Ovary (tissue), 9 donors: ENCODE results near the gene FUT1. TPM values are rescaled to one million over a fixed set of nuclear protein-coding genes. Genes with fewer than 3 reads are reported as not detected.

ENCODE experiments used
- DNase-seq, 5 donors: peaks; one replicate each; pipeline ENCODE4 v3.0.0-alpha.2; 2019 to 2020
- H3K27ac ChIP-seq, 2 donors: fragments of 200-600 bp; one replicate each; pipeline versions ENCODE4 v1.5.1 to v1.8.0; 2019 to 2022
- H3K27me3 ChIP-seq: fragments of 200-600 bp; one replicate; pipeline ENCODE4 v1.8.0; 2022
- H3K36me3 ChIP-seq: fragments of 200-600 bp; sonication (generic); one replicate; pipeline ENCODE4 v1.5.1; 2019
- H3K4me1 ChIP-seq: one replicate; pipeline ENCODE4 v1.8.1; 2013; ENCODE audit warnings: mild to moderate bottlenecking, moderate library complexity; ENCODE audit not compliant: insufficient read depth
- H3K4me3 ChIP-seq: fragments of 200-600 bp; sonication (generic); one replicate; pipeline ENCODE4 v1.5.1; 2017
- H3K9me3 ChIP-seq, 2 donors: fragments of 200-600 bp in 1 of 2; sonication (generic) in 1 of 2; one replicate each; pipeline versions ENCODE4 v1.5.1 to v1.8.1; 2013 to 2019; ENCODE audit warnings: mild to moderate bottlenecking in 1 of 2, moderate library complexity in 1 of 2
- CTCF ChIP-seq, 3 donors: fragments of 450-650 bp in 2 of 3; fragments of 200-600 bp in 1 of 3; IDR thresholded peaks; one replicate each; pipeline versions ENCODE4 v1.5.1 to v1.8.0; 2016 to 2022; ENCODE audit warnings: antibody characterized with exemption in 3 of 3, mild to moderate bottlenecking in 1 of 3
- EP300 ChIP-seq: sonication (generic); formaldehyde crosslinking; IDR thresholded peaks from one replicate; pipeline ENCODE4 v1.6.1; 2017; ENCODE audit warnings: antibody characterized with exemption
- POLR2A ChIP-seq: fragments of 450-650 bp; IDR thresholded peaks from one replicate; pipeline ENCODE4 v1.6.1; 2017; ENCODE audit warnings: antibody characterized with exemption, mild to moderate bottlenecking, moderate library complexity
- WGBS, 3 donors: extraction: QIAGEN DNeasy Blood & Tissue Kit in 1 of 3; methylation state at CpG; one replicate each; pipeline versions ENCODE4 v1.1.5 to v1.1.7; 2013 to 2017; 5-methylcytosine and 5-hydroxymethylcytosine counted together
- intact Hi-C, 4 donors: fragments of 100-400 bp; cut with DNase I; formaldehyde crosslinking; loops; one replicate each; pipeline versions ENCODE4 v1.11.0 to v1.15.1; 2022 to 2023
- polyA plus RNA-seq, 2 donors: library from polyadenylated mRNA; stranded (reverse); fragments of 200-250 nt in 1 of 2; fragments of 350-450 nt in 1 of 2; fragmentation: Illumina TruSeq in 1 of 2; extraction: RNeasy Lipid Tissue Mini Kit (QIAGEN cat#74804) in 1 of 2; gene quantifications; one replicate each; pipeline ENCODE4 v1.2.3, GENCODE V29; 2013 to 2014
- small RNA-seq: library from RNA; depleted of rRNA; stranded (forward); fragments of <200 nt; gene quantifications from one replicate; pipeline ENCODE3, GENCODE V24; 2016
- total RNA-seq, 7 donors: library from RNA; depleted of rRNA in 2 of 7; stranded (reverse); fragments of >200 nt in 2 of 7; fragmentation: NEBNext Ultra II Directional in 3 of 7; extraction: Animal tissue kit (Norgen Biotek cat#: 25700) in 3 of 7; gene quantifications; one replicate each; pipeline versions ENCODE4 v1.1.0 to v1.2.4, GENCODE V29; 2016 to 2023
- donor health status: DM: no; HTN: no; CAD: no; lungs with moderate emphysema.
- donor health status: DM: no; HTN: no; CAD: no.
- donor health status: Bipolar disorder and iron deficiency.
- donor health status: DM: yes; HTN: yes; CAD: no.
- donor health status: DM: no; HTN: no; CAD: no.
- donor health status: DM: yes; HTN: yes; CAD: no.

FUT1 gene
- total and polyA plus RNA-seq, 9 donors = 0.48 to 4.0 (median 1.3) TPM

GRCh38 chr19:48702701-48703100, 49.7 kb downstream of the FUT1 start:
- TF ChIP-seq CTCF (IDR thresholded peaks at IDR 0.05) (no peak), POLR2A (no peak), EP300 (no peak)
- Histone ChIP-seq H3K36me3 (no peaks in the 10 kb centered on the region), H3K4me1 (no peaks in the 10 kb centered on the region), H3K4me3 (no peak overlapping the region), H3K27ac (no peak overlapping the region), H3K27me3 (no peaks in the 10 kb centered on the region), H3K9me3 (no peaks in the 10 kb centered on the region)
- intact Hi-C loops = no loop called here
- WGBS, 3 donors = 55 to 68% (median 59%) methylated on average over 13 of the region's 13 CpGs
- no peak for DNase-seq

- no peaks in the 10 kb centered on the region for H3K36me3 ChIP-seq
- 8 to 28% (median 12%) methylated on average over 4 of the region's 4 CpGs for WGBS, 3 donors
- intact Hi-C loops = no loop called here
- no peak overlapping the region for H3K27ac ChIP-seq
- no peaks in the 10 kb centered on the region for H3K4me1 ChIP-seq
- peak in 1 of 5 donors; percentile 50 for DNase-seq
- TF ChIP-seq POLR2A (no peak), CTCF (IDR thresholded peaks at IDR 0.05) (no peak), EP300 (no peak)
- no peak overlapping the region for H3K4me3 ChIP-seq
- no peaks in the 10 kb centered on the region for H3K9me3 ChIP-seq
- H3K27me3 ChIP-seq = no peaks in the 10 kb centered on the region
Observed at GRCh38 chr19:48698046-48698445, 54.4 kb downstream of the FUT1 start.

Small RNA genes within 50 kb of the gene (small RNA-seq; reads per million reads assigned to genes)
- gene RNU6-317P = not detected

Other genes with a start within 250 kb of the FUT1 start
- 1 to 10 TPM in 1 of 7 donors, under 1 TPM in 6; 0.38 to 2.5 (median 0.50) TPM for gene LMTK3, start 240.8 kb downstream of the FUT1 start, total RNA-seq
- gene LMTK3, start 240.8 kb downstream of the FUT1 start, polyA plus RNA-seq = under 1 TPM in 1 of 2 donors, not detected in 1; 0.27 TPM
- gene SULT2B1, start 200.5 kb downstream of the FUT1 start, total RNA-seq = under 1 TPM in 1 of 7 donors, not detected in 6; 0.20 TPM
- under 1 TPM in 1 of 2 donors, not detected in 1; 0.10 TPM for gene SULT2B1, start 200.5 kb downstream of the FUT1 start, polyA plus RNA-seq
- not detected for gene SPACA4, start 145.9 kb downstream of the FUT1 start, total RNA-seq
- not detected for gene SPACA4, start 145.9 kb downstream of the FUT1 start, polyA plus RNA-seq
- gene FAM83E, start 137.6 kb downstream of the FUT1 start, total RNA-seq = 1 to 10 TPM in 5 of 7 donors, not detected in 2; 1.1 to 6.9 (median 1.5) TPM
- gene FAM83E, start 137.6 kb downstream of the FUT1 start, polyA plus RNA-seq = under 1 TPM in 1 of 2 donors, not detected in 1; 0.16 TPM
- 1,000 to 10,000 TPM; 2,699 to 8,435 (median 3,584) TPM for gene RPL18, start 133.5 kb downstream of the FUT1 start, total RNA-seq
- gene RPL18, start 133.5 kb downstream of the FUT1 start, polyA plus RNA-seq = 1,000 to 10,000 TPM; 1,780 to 6,110 TPM
- gene SPHK2, start 133.1 kb downstream of the FUT1 start, total RNA-seq = 10 to 100 TPM; 12.3 to 37.2 (median 27.0) TPM
- gene SPHK2, start 133.1 kb downstream of the FUT1 start, polyA plus RNA-seq = 10 to 100 TPM in 1 of 2 donors, 1 to 10 TPM in 1; 2.9 to 24.5 TPM
- 10 to 100 TPM; 19.7 to 69.8 (median 34.6) TPM for gene DBP, start 115.3 kb downstream of the FUT1 start, total RNA-seq
- 10 to 100 TPM; 19.8 to 29.0 TPM for gene DBP, start 115.3 kb downstream of the FUT1 start, polyA plus RNA-seq
- gene CA11, start 106.5 kb downstream of the FUT1 start, total RNA-seq = 10 to 100 TPM; 14.9 to 52.5 (median 40.8) TPM
- gene CA11, start 106.5 kb downstream of the FUT1 start, polyA plus RNA-seq = 10 to 100 TPM; 43.1 to 53.1 TPM
- 1 to 10 TPM in 6 of 7 donors, under 1 TPM in 1; 0.23 to 3.8 (median 2.2) TPM for gene NTN5, start 79.6 kb downstream of the FUT1 start, total RNA-seq
- 1 to 10 TPM in 1 of 2 donors, under 1 TPM in 1; 0.55 to 1.4 TPM for gene NTN5, start 79.6 kb downstream of the FUT1 start, polyA plus RNA-seq
- gene FUT2, start 56.7 kb downstream of the FUT1 start, total RNA-seq = 1 to 10 TPM in 5 of 7 donors, not detected in 2; 1.0 to 2.5 (median 2.4) TPM
- under 1 TPM; 0.10 to 0.23 TPM for gene FUT2, start 56.7 kb downstream of the FUT1 start, polyA plus RNA-seq
- 10 to 100 TPM in 5 of 7 donors, 1 to 10 TPM in 2; 1.3 to 17.1 (median 11.2) TPM for gene MAMSTR, start 32.9 kb downstream of the FUT1 start, total RNA-seq
- 1 to 10 TPM; 3.7 to 5.7 TPM for gene MAMSTR, start 32.9 kb downstream of the FUT1 start, polyA plus RNA-seq
- gene RASIP1, start 12.0 kb downstream of the FUT1 start, total RNA-seq = 10 to 100 TPM in 5 of 7 donors, 1 to 10 TPM in 2; 4.9 to 25.9 (median 14.2) TPM
- gene RASIP1, start 12.0 kb downstream of the FUT1 start, polyA plus RNA-seq = 10 to 100 TPM in 1 of 2 donors, 1 to 10 TPM in 1; 4.1 to 18.4 TPM
- gene IZUMO1, start 5.7 kb downstream of the FUT1 start, total RNA-seq = under 1 TPM in 2 of 7 donors, not detected in 5; 0.11 to 0.67 TPM
- gene IZUMO1, start 5.7 kb downstream of the FUT1 start, polyA plus RNA-seq = under 1 TPM; 0.08 to 0.13 TPM
- not detected for gene FGF21, start 2.9 kb upstream of the FUT1 start, total RNA-seq
- not detected for gene FGF21, start 2.9 kb upstream of the FUT1 start, polyA plus RNA-seq
- 10 to 100 TPM; 29.1 to 73.6 (median 55.5) TPM for gene BCAT2, start 58.4 kb upstream of the FUT1 start, total RNA-seq
- 10 to 100 TPM in 1 of 2 donors, 1 to 10 TPM in 1; 7.8 to 70.5 TPM for gene BCAT2, start 58.4 kb upstream of the FUT1 start, polyA plus RNA-seq
- 10 to 100 TPM; 22.9 to 82.8 (median 46.1) TPM for gene HSD17B14, start 83.8 kb upstream of the FUT1 start, total RNA-seq
- gene HSD17B14, start 83.8 kb upstream of the FUT1 start, polyA plus RNA-seq = 10 to 100 TPM; 10.6 to 78.7 TPM
- 10 to 100 TPM; 18.3 to 96.5 (median 52.7) TPM for gene PLEKHA4, start 116.0 kb upstream of the FUT1 start, total RNA-seq
- gene PLEKHA4, start 116.0 kb upstream of the FUT1 start, polyA plus RNA-seq = 10 to 100 TPM; 18.8 to 50.9 TPM
- 100 to 1,000 TPM in 1 of 7 donors, 10 to 100 TPM in 6; 22.8 to 156 (median 40.1) TPM for gene PPP1R15A, start 119.8 kb upstream of the FUT1 start, total RNA-seq
- 10 to 100 TPM; 63.2 to 66.2 TPM for gene PPP1R15A, start 119.8 kb upstream of the FUT1 start, polyA plus RNA-seq
- gene TULP2, start 146.1 kb upstream of the FUT1 start, total RNA-seq = 1 to 10 TPM in 5 of 7 donors, not detected in 2; 1.8 to 3.3 (median 2.5) TPM
- under 1 TPM; 0.35 to 0.40 TPM for gene TULP2, start 146.1 kb upstream of the FUT1 start, polyA plus RNA-seq
- 100 to 1,000 TPM; 128 to 249 (median 189) TPM for gene NUCB1, start 147.7 kb upstream of the FUT1 start, total RNA-seq
- 100 to 1,000 TPM; 141 to 230 TPM for gene NUCB1, start 147.7 kb upstream of the FUT1 start, polyA plus RNA-seq
- gene DHDH, start 181.1 kb upstream of the FUT1 start, total RNA-seq = under 1 TPM in 4 of 7 donors, not detected in 3; 0.28 to 0.78 (median 0.68) TPM
- gene DHDH, start 181.1 kb upstream of the FUT1 start, polyA plus RNA-seq = under 1 TPM in 1 of 2 donors, not detected in 1; 0.52 TPM
- 10 to 100 TPM; 10.6 to 57.7 (median 45.9) TPM for gene BAX, start 202.2 kb upstream of the FUT1 start, total RNA-seq
- gene BAX, start 202.2 kb upstream of the FUT1 start, polyA plus RNA-seq = 10 to 100 TPM; 14.6 to 48.1 TPM
- gene FTL, start 212.7 kb upstream of the FUT1 start, total RNA-seq = 1,000 to 10,000 TPM; 1,608 to 2,908 (median 2,022) TPM
- gene FTL, start 212.7 kb upstream of the FUT1 start, polyA plus RNA-seq = 1,000 to 10,000 TPM; 2,697 to 3,617 TPM
- gene GYS1, start 240.7 kb upstream of the FUT1 start, total RNA-seq = 10 to 100 TPM; 16.3 to 33.6 (median 29.0) TPM
- 10 to 100 TPM; 17.0 to 32.5 TPM for gene GYS1, start 240.7 kb upstream of the FUT1 start, polyA plus RNA-seq
- 100 to 1,000 TPM in 1 of 7 donors, 10 to 100 TPM in 6; 44.8 to 101 (median 56.6) TPM for gene RUVBL2, start 241.2 kb upstream of the FUT1 start, total RNA-seq
- 10 to 100 TPM; 11.4 to 53.1 TPM for gene RUVBL2, start 241.2 kb upstream of the FUT1 start, polyA plus RNA-seq